Measurements from ENCODE around the gene TTC29.

The TTC29 gene

DNA sequence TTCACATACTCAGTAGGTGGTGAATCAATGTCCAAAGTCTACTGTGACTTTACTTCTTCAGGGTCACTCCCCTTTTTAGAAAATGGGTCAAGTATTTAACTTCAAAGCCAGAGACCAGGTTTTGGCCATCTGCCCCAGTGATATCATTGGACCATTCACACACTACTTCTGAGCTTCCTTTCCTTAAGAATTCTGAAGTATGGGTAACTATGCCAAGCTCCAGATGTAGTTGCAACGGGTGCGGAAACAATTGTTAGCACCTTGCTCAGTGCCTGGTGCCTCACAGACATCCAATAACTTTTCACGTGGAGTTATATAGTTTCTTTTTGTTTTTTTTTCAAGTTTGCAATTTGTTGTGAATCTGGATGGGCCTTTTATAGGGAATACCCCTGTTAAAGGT lies 62.6 kb downstream of the TTC29 start:
- TF ChIP-seq, protein P1, sequence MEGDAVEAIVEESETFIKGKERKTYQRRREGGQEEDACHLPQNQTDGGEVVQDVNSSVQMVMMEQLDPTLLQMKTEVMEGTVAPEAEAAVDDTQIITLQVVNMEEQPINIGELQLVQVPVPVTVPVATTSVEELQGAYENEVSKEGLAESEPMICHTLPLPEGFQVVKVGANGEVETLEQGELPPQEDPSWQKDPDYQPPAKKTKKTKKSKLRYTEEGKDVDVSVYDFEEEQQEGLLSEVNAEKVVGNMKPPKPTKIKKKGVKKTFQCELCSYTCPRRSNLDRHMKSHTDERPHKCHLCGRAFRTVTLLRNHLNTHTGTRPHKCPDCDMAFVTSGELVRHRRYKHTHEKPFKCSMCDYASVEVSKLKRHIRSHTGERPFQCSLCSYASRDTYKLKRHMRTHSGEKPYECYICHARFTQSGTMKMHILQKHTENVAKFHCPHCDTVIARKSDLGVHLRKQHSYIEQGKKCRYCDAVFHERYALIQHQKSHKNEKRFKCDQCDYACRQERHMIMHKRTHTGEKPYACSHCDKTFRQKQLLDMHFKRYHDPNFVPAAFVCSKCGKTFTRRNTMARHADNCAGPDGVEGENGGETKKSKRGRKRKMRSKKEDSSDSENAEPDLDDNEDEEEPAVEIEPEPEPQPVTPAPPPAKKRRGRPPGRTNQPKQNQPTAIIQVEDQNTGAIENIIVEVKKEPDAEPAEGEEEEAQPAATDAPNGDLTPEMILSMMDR (IDR thresholded peaks at IDR 0.05): no peak
- TF ChIP-seq ZFX (IDR thresholded peaks at IDR 0.05; ENCODE audit: borderline replicate concordance): no peak
- H3K27ac ChIP-seq: no peak overlapping the region

DNA sequence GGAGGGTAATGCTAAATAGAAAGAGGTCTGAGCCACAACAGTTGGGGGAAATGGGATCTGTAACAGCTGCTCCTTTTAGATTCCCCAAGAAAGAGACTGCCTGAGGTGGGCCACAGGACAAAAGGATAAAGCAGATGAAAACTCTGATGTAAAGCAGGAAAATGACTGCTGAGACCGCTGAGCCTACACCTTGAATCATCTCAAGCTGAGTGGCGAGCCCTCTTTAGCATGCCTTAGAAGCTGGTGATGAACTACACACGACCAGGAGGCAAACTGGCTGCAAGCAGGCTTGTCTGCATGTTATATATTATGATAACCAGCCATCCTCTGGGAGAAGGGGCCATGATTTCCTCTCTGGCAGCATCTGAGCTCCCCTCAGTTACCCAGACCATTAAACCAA lies 88.4 kb downstream of the TTC29 start:
- no peak overlapping the region for H3K27ac ChIP-seq
- TF ChIP-seq ZFX (IDR thresholded peaks at IDR 0.05; ENCODE audit: borderline replicate concordance): no peak
- TF ChIP-seq, protein P1 (IDR thresholded peaks at IDR 0.05): no peak

DNA sequence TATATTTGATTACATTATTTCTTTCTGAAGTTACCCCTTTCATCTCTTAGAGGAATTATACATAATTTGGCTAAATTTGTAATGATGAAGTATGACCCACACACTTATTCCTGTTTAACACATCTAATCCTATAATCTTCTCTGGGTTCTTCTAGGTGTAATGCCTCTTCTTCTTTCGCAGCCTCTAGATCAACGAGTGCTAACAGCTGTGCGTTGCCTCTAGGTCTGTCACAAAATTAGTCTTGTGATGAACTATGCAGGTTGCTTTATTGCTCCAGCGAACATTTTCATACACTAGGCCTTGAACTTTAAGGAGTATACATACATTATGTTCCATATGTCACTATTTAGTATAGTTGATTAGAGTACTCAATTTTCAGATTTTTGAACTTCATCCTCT lies 89.9 kb downstream of the TTC29 start:
- TF ChIP-seq ZFX (IDR thresholded peaks at IDR 0.05; ENCODE audit: borderline replicate concordance): no peak
- TF ChIP-seq, protein P1 (IDR thresholded peaks at IDR 0.05): no peak
- no peak overlapping the region for H3K27ac ChIP-seq

GRCh38 chr4:146852360-146852759 lies 93.3 kb downstream of the TTC29 start:
- TF ChIP-seq ZFX (IDR thresholded peaks at IDR 0.05; ENCODE audit: borderline replicate concordance): no peak
- TF ChIP-seq, protein P1 (IDR thresholded peaks at IDR 0.05): no peak
- no peak overlapping the region for H3K27ac ChIP-seq

GRCh38 chr4:146847345-146847744 lies 98.3 kb downstream of the TTC29 start:
- no peak overlapping the region for H3K27ac ChIP-seq
- TF ChIP-seq, protein P1 (IDR thresholded peaks at IDR 0.05): no peak
- no peak for TF ChIP-seq ZFX (IDR thresholded peaks at IDR 0.05; ENCODE audit: borderline replicate concordance)

DNA sequence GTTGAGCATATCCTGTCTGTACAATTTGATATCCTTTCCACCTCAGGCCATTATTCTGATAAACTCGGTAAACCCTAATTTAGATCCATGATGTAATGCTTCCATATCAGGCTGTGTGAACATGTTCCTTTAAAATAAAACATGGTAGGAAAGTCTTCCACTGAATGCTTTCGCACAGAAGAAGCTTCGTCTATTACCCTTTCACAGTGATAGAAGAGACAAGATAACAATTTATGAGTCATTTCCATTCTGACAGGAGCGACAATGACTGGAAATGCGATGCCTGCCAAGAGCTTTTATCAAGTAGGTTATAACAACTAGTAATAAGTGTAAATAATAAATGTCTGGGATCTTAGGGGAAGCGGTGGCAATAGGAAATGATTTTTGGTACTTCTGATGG lies 98.8 kb downstream of the TTC29 start:
- no peak overlapping the region for H3K27ac ChIP-seq
- no peak for TF ChIP-seq ZFX (IDR thresholded peaks at IDR 0.05; ENCODE audit: borderline replicate concordance)
- TF ChIP-seq, protein P1 (IDR thresholded peaks at IDR 0.05): no peak

DNA sequence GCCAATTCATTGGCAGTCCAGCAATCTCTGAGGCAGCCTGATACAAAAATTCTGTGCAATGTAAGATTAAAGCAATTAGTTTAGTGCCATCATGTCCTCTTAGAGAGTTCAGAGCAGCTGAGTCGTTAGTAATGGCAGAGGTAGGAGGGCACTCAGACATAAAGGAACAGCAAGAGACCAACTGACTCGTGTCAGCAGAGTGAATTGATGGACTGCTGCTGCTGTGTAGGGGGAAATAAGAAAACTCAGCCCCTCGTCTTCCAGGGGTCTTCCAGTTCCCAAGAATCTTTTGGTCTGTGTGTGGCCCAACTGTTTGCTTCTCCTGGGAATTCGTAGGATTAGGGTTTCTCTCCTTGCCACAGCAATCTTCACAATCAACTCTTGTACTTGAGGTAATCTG lies 100.9 kb downstream of the TTC29 start:
- TF ChIP-seq, protein P1 (IDR thresholded peaks at IDR 0.05): no peak
- no peak for TF ChIP-seq ZFX (IDR thresholded peaks at IDR 0.05; ENCODE audit: borderline replicate concordance)
- no peak overlapping the region for H3K27ac ChIP-seq
